AML-193 (cell line): ENCODE results near the gene AMFR.

Experiments
- DNase-seq, 2 experiments: peaks; one replicate each; lab custom pipeline; 2025; lab: John Stamatoyannopoulos, UW

The AMFR gene

DNA sequence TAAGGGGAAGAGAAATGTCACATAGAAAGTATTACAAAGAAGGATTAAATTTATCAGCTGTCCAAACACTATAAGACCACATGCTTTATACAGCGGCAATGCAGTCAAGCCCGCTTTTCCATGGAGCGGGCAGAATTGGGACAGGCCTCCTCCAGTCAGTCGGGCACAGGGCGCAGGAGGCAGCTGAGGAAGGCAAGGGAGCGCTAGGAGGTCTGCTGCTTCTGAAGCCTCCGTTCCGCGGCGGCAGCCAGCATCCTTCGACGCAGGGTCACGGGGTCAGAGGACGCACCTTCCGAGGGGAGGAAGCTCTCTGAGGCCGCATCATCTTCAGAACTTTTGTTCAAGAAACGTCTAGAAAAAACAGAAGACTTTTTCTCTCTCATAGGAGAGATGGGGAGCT, 62.6 kb downstream of the AMFR start:
- no peak for DNase-seq

DNA sequence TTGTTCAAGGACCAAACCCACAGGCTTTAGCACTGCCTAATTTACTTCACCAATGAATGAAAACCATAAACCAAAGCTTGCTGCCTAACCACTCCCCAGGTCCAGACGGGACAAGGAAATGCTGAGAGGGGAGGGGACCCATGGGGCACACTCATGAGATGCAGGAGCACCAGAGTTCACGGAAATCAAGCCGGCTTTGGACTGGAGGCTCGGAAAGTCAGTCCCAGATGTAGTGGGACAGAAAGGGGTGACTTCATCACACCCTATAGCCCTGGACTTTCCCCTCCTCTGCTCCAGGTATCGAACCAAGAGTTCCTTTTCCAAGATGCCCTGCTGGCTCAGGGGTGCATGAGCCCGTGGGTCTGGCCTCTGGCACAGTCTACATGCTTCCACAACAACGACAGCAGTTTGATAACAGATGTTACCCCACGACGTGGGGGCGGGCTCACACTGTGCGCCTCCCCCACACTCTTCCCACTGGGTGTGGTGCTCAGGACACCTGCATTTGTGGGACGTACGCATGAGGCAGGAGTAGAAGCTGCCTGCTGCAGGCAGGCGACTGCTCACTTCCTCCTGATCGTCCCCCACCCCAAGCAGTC, 63.2 kb downstream of the AMFR start:
- no peak for DNase-seq

DNA sequence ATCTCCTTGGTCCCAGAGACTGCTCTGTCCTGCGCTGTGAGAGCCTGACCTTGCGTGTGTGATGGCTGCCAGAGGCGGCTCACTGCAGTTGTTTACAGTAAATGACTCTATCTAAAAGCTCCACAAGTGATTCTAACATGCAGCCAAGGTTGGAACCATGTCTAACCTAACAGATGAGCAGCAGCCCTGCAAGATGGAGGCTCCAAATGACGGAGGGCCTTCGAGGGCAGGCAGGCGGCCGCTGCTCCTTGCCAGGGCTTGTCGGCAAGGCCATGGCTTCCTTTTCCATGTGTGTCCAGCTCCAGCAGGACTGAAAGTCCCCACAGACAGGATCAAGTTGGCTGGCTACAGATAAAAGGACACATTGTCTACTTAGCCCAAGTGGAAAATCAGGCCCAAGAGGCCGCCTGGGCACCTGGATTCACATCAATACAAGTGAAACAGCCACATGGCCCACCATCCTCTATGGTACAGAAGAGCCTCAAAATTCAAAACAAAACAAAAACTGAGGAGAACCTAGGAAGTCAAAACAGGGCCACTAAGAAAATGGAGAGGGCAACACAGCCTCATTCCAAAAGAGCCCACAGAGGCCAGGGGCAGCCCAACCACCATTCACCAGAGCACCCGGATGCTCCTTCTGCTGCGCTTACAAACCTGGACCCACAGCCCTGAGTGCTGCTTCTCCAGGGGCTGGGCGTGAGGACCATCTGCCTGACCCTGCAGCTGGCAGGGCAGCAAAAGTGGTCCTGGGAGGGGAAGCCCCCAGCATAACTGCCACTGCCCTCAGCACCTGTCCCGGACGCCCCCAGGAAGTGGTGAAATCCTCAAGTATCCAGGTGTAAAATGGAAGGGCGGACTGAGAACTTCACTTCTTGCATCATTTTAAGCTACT, 65.0 kb downstream of the AMFR start:
- DNase-seq, result no peak

DNA sequence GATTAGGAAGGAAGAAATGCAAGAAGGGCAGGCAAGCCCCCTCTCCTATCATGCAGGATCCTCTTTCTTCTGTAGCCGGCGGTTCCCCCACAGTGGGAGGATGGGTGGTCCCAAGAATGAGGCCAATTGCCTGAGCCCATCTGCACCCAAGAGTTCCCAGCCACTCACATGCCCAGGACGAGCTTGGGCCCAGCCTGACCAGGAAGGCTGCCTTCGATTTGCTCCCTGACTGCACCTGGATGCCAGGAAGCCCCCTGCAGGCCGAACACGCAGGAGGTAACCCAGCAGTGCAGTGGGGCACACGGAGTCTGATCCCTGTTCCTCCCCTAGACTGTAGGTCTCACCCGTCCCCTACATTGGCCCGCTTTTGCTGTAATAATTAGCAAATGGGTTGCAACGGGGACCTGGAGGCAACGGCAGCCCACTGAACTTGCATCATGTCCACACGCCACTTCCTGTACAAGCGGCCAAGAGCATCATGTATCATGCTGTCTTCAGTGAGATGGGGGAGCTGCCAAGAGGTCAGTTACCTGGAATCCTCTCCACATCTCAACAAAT, 67.5 kb downstream of the AMFR start:
- no peak for DNase-seq

DNA sequence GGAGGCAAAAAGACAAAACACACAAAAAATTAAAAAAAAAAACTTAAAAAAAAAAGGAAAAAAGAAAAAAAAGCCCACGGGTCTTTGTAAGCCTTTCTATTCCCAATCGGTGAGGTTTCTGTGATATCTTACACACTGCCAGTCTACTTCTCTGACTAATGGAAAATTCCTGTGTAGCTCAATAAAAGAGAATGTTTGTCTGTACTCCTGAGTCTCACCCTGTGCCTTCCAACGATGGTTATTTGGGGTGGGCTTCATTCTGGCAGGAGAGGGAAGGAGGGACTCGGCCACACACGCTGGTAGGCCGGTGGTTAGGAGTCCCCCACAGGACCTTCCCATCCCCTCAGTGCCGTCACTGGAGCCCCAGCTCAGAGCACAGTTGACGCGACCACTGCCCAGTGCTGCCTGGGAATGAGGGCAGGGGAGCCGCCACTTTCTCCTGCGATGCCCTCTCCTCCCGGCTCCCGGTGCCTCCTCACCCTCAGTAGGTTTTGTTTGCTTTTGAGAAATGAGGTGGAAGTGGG, 68.0 kb downstream of the AMFR start:
- DNase-seq, result no peak

DNA sequence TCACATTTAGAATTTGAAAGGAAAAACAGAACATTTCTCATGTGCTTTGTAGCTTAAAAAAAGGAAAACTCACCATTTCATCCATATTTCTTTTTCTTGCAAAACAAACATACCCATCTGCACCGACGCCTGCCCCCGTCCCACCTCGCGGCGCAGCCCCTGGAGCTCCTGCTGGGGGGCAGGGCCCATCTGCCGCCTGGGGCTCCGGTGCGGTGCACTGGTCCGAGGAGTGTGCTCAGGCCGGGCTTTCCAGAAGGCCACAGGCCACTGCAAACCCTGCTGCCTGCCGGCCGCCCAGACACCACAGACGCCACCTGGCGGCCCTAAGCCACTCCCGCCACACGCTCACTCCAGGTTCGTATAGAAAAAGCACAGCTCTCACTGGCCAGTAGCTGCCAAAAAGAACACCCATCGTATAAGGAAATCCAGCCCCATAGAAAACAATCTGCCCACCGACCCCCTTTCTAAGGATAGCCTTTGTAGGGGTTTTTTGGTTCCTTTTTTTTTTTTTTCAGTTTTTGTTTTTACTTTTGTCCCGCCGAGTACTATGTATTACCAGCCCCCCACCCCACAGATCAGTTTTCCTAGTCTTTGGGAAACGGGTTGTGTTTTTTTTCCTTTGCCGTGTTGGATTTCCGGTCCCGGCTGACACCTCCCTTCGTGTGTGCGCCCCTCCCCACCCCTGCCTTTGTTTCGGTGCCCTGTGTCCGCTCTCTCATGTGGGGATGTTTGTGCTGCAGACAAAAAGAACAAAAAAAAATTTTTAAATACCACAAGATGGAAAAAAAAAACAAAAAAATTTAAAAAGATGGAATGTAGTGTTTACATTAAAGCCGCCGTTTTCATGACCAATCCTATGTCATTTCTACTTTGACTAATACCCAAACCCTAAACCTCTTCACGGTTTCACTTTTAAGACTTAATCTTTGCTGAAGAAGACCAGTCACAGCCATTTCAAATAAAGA, 68.8 kb downstream of the AMFR start:
- peak; percentile 72 to 81 for DNase-seq

DNA sequence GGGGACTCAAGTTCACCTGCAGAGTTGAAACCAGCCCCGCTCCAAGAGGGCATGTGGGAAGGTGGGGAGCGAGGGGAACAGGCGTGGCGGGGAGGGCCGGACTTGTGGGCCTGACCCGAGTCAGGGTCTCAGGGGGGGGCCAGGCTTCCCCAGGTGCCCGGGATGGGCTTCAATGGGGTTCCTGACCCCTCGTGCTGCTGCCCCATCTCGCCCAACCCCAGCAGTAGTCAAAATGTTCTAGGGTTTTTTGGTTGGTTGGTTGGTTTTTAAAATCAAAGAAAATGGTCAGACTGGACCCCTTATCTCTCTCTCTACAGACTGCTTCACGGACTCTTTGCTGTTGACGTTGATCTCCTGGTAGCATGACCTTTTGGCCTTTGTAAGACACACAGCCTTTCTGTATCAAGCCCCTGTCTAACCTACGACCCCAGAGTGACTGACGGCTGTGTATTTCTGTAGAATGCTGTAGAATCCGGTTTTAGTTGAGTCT, 69.5 kb downstream of the AMFR start:
- no peak for DNase-seq

DNA sequence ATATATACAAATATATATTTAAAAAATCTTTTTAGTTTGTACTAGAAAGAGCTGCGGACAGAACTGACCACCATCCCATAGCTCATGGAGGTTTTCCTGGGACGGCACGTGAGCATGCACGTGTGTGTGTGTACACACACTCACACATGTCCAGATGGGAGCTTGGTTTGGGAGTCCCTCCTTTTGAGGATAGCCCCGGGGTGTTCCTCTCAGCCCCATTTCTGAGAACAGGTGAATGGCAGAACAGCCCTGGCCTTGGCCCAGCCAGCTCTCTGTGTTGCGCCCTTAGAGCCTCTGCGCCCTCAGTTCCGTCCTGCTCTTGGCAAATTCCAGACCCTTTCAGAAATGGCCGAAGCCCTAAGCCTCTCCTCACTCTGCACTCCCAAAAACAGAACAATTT, 70.1 kb downstream of the AMFR start:
- DNase-seq, result no peak

DNA sequence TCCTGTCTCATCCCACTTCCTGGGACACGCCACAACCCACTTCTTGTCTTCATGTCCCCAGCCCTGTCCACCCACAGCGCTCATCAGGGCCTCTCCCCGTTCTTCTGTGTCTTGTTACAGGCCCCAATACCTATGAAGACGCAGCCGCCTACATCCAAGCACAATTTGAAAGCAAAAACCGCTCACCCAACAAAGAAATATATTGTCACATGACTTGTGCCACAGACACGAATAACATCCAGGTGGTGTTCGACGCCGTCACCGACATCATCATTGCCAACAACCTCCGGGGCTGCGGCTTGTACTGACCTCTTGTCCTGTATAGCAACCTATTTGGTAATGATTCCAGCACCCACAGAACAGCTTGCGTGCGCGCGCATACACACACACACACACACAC, 70.6 kb downstream of the AMFR start:
- DNase-seq, result no peak

DNA sequence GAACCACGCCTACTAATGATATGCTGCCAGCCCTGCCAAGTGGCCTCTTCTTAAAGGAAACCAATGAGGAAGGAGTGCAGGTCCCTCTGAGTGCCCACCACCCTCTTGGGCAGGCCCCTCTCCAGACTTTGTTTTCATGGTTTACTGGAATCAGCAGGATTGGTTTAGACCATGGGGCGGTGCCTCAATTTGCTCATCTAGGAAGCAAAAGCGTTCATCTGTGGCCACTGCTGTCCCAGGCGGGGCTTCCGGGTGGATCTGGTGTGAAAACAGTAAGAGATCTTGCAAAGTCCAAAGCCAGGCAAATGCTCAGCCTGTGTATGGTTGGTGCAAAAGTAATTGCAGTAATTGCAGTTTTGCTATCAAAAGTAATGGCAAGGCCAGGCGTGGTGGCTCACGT, 71.3 kb downstream of the AMFR start:
- no peak for DNase-seq

DNA sequence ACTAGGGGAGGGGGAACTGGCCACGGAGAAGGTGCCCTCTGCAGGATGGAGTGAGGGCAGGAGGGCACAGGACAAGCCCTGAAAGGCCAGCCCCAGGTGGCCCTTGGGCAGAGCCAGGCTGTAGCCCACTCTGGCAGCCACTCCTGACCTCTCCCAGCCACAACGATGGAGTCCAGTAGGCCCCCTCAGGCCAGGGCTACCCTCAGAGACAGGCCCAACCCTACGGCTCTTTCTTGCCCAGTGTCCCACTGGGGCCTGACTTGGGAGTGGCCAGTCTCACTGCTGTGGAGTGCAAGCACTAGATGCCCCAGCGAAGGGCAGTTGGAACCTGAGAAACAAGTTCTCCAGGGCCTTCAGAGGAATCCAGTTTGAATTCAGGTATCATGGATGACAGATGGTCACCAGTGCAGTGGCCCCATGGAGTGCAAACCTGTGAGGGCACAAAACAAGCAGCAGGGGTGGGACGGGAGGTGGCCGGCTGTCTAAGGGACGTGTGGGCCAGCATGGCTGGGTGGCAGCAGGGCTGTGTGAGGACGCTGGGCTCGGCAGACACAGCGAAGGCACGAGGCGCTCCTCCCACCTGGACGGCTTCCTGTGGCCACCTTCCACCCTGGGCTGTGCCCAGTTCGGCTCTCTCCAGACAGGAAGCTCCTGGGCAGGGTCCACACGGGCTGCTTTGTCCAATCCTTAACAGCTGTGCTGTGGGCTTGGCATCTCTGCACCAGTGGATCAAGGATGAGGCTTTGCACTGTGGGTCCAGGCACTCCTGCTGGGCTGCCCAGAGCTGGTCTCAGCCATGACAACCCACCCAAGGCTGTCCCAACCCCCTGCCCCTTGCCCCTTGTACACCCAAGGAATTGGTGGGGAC, 72.1 kb downstream of the AMFR start:
- DNase-seq, result no peak

DNA sequence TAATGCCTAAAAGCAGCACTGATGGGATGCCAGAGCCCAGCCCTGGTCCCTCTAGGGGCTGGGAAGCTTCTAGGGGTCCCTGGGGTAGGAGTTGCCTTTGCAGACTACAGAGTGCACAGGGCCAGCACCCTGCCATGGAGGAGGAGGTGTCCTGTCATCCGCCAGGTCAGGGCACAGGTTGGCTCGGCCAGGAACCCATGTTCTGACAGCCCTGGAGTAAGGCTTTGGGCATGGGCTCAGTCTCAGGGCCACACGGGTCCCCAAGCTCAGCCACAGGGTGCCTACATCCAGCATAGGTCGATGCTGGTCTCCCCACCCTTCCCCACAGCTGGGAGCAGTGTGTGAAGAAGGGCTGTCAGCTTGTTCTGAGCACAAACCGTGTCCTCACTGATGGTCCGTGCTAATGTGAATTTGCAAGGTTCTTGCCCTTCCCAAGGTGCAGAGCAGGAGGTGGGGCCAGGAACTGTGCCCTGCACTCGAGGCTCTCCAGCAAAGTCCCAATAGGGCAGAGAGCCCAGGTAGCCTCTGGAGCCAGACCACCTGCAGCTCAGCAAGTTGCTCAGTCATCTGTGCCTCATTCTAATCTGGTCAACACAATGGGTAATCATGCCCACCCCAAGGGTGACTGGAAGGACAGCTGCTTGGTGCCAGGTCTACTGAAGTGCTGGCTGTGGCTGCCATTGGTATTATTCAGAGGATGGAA, 72.8 kb downstream of the AMFR start:
- DNase-seq, result no peak

DNA sequence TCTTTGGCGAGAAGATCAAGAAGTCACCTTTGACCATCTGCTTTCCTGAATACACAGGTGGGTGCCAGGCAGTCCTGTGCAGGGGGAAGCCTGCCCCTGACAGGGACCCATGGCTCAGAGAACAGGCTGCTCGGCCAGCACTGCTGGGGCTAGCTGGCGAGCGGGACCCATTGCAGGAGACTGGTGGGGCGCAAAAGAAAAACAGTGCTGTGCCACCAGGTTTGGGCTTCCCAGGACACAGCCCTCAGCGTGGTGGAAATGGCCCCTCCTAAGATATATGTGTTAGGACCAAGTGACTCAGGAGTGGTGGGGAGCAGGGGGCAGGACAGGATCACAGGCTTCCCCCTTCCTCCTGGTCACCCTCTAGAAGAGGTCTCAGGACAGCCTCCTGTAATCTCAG, 73.9 kb downstream of the AMFR start:
- no peak for DNase-seq

DNA sequence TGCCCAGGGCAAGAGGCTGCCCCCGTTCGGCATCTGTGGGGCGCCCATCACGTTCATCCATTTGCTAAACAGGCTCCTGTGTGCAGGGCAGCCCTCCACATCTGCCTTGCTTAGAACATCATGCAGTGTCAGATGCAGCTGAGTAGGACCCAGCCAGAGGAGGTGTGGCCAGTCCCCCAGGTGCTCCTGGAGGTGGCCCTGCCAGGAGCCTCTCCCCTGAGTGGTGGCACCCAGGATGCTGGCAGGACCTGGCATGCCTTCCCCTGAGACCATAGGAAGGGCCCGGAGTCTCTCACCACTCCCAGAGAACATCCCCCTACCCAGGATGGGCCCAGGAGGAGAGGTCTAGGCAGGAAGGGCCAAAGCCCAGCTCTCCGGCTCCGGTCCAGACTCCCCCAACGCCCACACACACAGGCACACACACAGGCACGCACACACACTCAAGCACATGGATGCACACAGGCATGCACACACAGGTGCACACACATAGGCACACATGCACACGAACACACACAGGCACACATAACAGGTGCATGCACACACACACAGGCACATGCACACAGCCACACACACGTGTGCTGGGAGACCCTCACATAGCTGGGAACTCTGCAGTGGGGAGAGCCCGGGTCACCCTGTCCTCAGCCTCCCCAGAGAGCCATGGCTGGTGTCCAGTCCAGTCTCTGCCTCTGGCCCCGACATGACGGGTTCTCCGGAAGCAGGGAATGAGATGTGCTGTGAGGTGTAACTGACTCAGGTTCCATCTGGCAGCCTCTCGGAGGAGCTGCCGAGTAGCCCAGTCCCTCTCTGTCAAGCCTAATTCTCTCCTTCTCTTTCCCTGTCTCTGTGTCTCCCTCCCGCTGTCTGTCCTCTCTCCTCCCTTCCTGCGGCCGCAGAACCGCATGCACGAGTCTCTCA, 74.6 kb downstream of the AMFR start:
- no peak for DNase-seq

DNA sequence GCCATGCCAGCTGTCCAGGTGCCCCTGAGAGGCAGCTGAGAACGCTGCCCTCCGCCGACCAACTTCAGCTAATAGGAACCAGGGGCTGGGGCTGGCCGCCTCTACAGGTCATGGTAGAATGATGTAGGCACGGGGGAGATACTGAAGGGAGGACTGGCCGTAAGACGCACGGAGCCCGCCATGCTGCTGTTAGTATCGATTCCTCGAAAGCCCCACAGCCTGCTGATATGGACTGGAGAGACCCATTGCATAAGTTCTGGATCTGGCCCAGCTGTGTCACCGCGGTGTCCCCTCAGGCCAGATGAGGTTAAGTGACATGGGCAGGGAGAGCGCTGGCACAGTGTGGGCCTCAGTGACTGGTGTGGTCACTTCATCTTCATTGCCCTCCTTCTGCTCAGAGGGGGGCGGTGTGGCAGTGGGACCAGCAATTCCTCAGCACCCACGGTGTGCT, 75.6 kb downstream of the AMFR start:
- no peak for DNase-seq

DNA sequence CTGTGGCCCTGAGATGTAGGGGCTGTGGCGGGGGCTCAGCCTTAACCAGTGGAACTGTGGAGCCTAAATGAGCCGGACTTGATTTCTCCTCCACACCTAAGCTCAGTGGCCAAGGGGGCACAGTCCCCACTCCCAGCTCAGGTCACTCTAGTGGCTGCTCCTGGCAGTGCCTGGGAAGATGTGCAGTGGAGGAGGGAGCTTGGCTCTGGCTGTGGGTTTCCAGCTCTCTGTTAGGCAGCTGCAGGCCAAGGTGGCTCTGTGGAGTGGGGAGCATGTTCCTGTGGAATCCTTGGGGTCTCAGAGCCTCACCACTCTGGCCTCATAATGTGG, 76.3 kb downstream of the AMFR start:
- DNase-seq, result no peak

DNA sequence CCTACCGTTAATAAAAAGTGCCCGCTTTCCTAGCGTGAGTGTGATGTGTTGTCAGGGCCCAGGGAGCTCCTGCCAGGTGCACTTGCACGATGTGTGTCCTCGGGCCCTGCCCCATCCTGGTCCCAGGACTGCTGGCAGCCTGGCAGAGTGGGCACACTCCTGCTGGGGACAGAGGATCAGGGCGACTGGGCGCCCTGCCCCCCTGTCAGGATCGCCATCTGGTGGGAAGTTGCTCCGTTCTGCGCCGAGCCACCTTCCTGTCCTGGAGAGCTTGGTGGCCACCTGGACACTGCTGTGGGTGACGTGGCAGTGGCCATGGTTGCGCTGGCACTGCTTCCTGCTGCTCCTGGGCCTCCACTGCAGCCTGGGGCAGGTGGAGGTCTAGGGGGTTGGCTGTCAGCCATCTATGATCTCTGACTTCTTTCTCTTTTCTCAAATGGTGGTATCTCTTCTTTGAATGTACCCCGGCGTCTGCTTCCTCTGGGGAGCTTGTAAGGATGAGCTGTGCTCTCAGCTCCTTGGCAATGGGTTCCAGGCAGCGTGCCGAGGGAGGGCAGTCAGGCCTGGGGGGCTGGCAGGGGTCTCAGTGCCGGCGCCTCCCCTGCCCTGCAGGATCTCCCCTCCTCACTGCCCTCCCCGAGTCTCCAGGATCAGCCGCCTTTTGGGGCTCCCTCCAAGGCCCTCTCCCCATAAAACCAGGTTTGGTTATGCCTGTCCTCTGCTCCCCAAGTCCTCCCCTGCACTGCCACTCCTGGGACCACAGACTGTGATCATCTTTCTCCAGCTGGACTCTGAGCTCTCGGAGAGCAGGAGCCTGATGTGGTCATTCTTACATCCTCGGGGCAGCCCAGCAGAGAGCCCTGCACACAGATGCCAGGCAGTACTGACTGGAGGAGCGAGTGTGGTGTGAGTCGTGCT, 76.9 kb downstream of the AMFR start:
- peak; percentile 77 to 96 for DNase-seq

DNA sequence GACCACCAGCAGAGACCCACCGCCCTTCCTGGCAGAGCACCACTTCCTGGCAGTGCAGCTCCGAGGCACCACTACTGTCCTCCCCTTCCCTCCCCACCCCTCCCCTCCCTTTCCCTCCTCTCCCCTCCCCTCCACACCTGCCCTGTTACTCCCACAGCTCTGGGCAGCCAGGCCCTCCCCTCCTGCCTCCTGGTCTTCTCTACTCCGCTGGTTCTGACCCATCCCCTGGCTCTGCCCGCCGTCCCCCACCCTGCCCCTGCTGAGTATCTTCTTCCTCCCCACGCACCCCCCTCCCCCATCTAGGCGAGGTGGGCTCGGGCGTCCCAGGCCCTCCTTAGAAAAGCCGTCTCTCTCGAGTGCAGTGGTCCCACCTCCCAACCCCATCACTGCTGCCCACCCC, 77.7 kb downstream of the AMFR start:
- no peak for DNase-seq
